TTC549 (cell line): ENCODE data around the gene CDCA3.

Experiments
- FAIRE-seq: peaks from 2 replicates; lab custom pipeline; 2012; peaks lifted over from hg19 to GRCh38; lab: Jason Lieb, UNC

The CDCA3 gene

GRCh38 chr12:6819106-6820030, 31.7 kb downstream of the CDCA3 start:
- no peak for FAIRE-seq

- no peak for FAIRE-seq
These were observed 32.4 kb downstream of the CDCA3 start for GRCh38 chr12:6818645-6819044.

DNA sequence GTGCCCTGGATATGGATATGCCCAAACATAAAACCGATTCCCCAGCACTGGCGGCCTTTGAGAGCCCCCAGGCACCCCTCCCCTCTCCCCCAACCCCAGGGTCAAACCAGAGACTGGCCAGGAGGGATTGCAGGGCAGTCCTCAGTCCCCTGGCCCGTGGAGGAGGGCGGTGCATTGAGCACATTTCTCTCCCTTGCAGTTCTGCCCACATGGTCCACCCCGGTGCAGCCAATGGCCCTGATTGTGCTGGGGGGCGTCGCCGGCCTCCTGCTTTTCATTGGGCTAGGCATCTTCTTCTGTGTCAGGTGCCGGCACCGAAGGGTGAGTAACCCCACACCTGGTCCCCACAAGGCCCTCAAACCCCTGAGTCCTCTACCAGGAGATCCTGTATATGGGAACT, 32.9 kb downstream of the CDCA3 start:
- no peak for FAIRE-seq

DNA sequence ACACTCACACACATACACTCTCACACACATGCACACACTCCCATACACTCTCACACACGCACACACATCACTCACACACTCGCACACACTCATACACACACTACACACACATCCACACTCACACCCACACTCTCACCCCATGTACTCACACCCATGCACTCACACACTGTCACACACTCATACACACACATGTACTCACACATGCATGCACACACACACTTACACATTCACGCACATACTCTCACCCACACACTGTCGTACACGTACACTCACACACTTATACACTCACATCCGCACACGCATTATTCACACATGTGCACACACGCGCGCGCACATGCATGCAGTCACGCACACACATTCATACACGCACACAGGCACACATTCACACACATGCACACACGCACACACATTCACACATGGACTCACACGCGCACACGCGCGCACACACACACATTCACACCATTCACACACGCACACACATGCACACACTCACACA, 33.4 kb downstream of the CDCA3 start:
- no peak for FAIRE-seq

GRCh38 chr12:6817098-6817497, 34.0 kb downstream of the CDCA3 start:
- no peak for FAIRE-seq

- FAIRE-seq: no peak
These were observed 34.5 kb downstream of the CDCA3 start for GRCh38 chr12:6816598-6816997.

- FAIRE-seq: no peak
These were observed 37.7 kb downstream of the CDCA3 start for GRCh38 chr12:6813363-6813762.

GRCh38 chr12:6810758-6811157, 40.3 kb downstream of the CDCA3 start:
- FAIRE-seq: no peak

DNA sequence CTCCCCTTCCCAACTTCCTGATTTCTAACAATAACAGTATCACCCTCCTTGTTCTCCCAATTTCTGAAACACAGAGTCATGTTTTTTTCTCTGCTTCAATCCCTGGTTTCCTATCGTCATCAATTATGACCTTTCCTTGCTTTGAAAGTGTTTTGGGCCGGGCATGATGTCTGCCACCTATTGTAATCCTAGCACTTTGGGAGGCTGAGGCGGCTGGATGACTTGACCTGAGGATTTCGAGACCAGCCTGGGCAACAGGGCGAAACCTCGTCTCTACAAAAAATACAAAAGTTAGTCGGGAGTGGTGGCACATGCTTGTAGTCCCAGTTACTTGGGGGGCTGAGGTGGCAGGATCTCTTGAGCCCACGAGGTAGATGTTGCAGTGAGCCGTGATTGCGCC, 42.0 kb downstream of the CDCA3 start:
- no peak for FAIRE-seq

GRCh38 chr12:6807170-6807569, 43.9 kb downstream of the CDCA3 start:
- no peak for FAIRE-seq

DNA sequence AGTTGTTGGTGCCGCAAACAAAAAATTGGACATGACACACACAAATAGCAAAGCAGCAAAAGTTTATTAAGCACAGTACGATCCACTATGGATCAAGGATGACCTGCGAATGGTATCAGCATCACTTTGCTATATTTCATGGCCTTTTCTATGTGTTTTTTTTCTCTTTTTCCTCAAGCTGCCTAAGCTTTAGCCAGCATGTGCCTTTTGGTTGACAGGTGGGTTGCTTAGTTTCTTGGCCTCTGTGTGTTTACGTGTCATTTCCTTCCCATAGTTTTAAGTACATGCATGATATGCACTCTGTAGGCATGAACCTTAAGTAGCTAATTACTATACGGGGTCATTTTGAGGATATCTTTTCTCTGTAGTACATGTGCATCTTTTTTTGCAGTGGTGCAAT, 51.9 kb downstream of the CDCA3 start:
- FAIRE-seq: no peak
